OCI-LY7 (cell line): ENCODE data around the gene DHX29. TPM values are rescaled to one million over a fixed set of nuclear protein-coding genes. Genes with fewer than 3 reads are reported as not detected.

ENCODE experiments used
- BruUV-seq: library from RNA; stranded (reverse); fragments of 400-500 nt; replicated peaks from 2 replicates; lab custom pipeline; 2021; lab: Mats Ljungman, UMichigan
- CTCF ChIA-PET: fragments of 300-600 bp; sonication (Branson Sonifier 250); formaldehyde crosslinking; loops from one replicate; lab custom pipeline; 2022; ENCODE audit warnings: antibody characterized with exemption; ENCODE audit not compliant: unreplicated experiment; lab: Charles Lee
- POLR2A ChIA-PET: fragments of 300-600 bp; sonication (Branson Sonifier 250); formaldehyde crosslinking; loops from one replicate; lab custom pipeline; 2022; ENCODE audit warnings: antibody characterized with exemption; lab: Charles Lee
- DNase-seq: peaks from one replicate; pipeline ENCODE4 v3.0.0-alpha.2; 2015; ENCODE audit warnings: low spot score
- H2AFZ ChIP-seq: fragments of 200-600 bp; sonication (generic), shearing (Covaris generic); 2 replicates; pipeline ENCODE4 v1.6.1; 2014; ENCODE audit warnings: mild to moderate bottlenecking, antibody characterized with exemption, low read length, moderate library complexity
- H3K27ac ChIP-seq: fragments of 200-600 bp; sonication (generic); 2 replicates; pipeline ENCODE4 v1.5.1; 2014; ENCODE audit warnings: mixed run types, low read depth, mild to moderate bottlenecking, moderate library complexity, low read length, inconsistent platforms; ENCODE audit not compliant: poor library complexity, severe bottlenecking
- H3K36me3 ChIP-seq: fragments of 200-600 bp; sonication (generic); 2 replicates; pipeline ENCODE4 v1.6.1; 2014; ENCODE audit warnings: mild to moderate bottlenecking, antibody characterized with exemption, low read length, moderate library complexity, mixed read lengths; ENCODE audit not compliant: insufficient read depth
- H3K4me1 ChIP-seq: fragments of 200-600 bp; sonication (generic); 2 replicates; pipeline ENCODE4 v1.5.1; 2014; ENCODE audit warnings: mild to moderate bottlenecking, low read length; ENCODE audit not compliant: insufficient read depth, poor library complexity, severe bottlenecking
- H3K4me2 ChIP-seq: fragments of 200-600 bp; sonication (generic); 2 replicates; pipeline ENCODE4 v1.6.1; 2014; ENCODE audit warnings: mild to moderate bottlenecking, low read length
- H3K4me3 ChIP-seq: fragments of 200-600 bp; sonication (generic); 2 replicates; pipeline ENCODE4 v1.5.1; 2014; ENCODE audit warnings: mild to moderate bottlenecking, low read depth, low read length; ENCODE audit not compliant: poor library complexity, severe bottlenecking
- H3K79me2 ChIP-seq: fragments of 200-600 bp; sonication (generic); 2 replicates; pipeline ENCODE4 v1.6.1; 2016; ENCODE audit warnings: low read depth, mild to moderate bottlenecking, low read length, moderate library complexity, mixed read lengths; ENCODE audit not compliant: insufficient read depth
- H3K9me2 ChIP-seq: fragments of 200-600 bp; sonication (generic); 2 replicates; pipeline ENCODE4 v1.6.1; 2016; ENCODE audit warnings: mild to moderate bottlenecking, low read length, mixed read lengths; ENCODE audit not compliant: insufficient read depth
- H3K9me3 ChIP-seq: fragments of 200-600 bp; sonication (generic); 2 replicates; pipeline ENCODE4 v1.6.1; 2014; ENCODE audit warnings: mild to moderate bottlenecking, mixed run types, low read length, mixed read lengths
- H4K20me1 ChIP-seq: fragments of 200-600 bp; sonication (generic); 2 replicates; pipeline ENCODE4 v1.6.1; 2014; ENCODE audit warnings: mild to moderate bottlenecking, antibody characterized with exemption, low read length, moderate library complexity, mixed read lengths; ENCODE audit not compliant: insufficient read depth
- EZH2phosphoT487 ChIP-seq: fragments of 200-600 bp; sonication (generic); IDR thresholded peaks from 2 replicates; pipeline ENCODE4 v1.6.1; 2018; ENCODE audit warnings: low read depth, borderline replicate concordance, mild to moderate bottlenecking, mixed run types, antibody characterized with exemption, low read length, moderate library complexity, mixed read lengths
- intact Hi-C: fragments of 100-400 bp; cut with micrococcal nuclease; formaldehyde crosslinking; loops from one replicate; pipeline ENCODE4 v1.10.0; 2022; ENCODE audit not compliant: unreplicated experiment
- total RNA-seq, 2 experiments: library from RNA; depleted of rRNA in 1 of 2; stranded (reverse); fragments of >200 nt in 1 of 2; shearing (Covaris generic) in 1 of 2; gene quantifications; 2 replicates each; pipeline ENCODE4 v1.2.3, GENCODE V29; 2014 to 2022
- TF ChIP-seq, protein P1 (sequence below): fragments of 200-600 bp; sonication (generic); conservative IDR thresholded peaks from 2 replicates; pipeline ENCODE4 v1.5.1; 2014; ENCODE audit warnings: mild to moderate bottlenecking, antibody characterized with exemption, low read length, moderate library complexity, mixed read lengths

The DHX29 gene
- total RNA-seq, 2 experiments from 2014 or later = 12.7 to 19.9 TPM

GRCh38 chr5:55234121-55234700 is 73.3 kb downstream of the DHX29 start:
- TF ChIP-seq, protein P1, sequence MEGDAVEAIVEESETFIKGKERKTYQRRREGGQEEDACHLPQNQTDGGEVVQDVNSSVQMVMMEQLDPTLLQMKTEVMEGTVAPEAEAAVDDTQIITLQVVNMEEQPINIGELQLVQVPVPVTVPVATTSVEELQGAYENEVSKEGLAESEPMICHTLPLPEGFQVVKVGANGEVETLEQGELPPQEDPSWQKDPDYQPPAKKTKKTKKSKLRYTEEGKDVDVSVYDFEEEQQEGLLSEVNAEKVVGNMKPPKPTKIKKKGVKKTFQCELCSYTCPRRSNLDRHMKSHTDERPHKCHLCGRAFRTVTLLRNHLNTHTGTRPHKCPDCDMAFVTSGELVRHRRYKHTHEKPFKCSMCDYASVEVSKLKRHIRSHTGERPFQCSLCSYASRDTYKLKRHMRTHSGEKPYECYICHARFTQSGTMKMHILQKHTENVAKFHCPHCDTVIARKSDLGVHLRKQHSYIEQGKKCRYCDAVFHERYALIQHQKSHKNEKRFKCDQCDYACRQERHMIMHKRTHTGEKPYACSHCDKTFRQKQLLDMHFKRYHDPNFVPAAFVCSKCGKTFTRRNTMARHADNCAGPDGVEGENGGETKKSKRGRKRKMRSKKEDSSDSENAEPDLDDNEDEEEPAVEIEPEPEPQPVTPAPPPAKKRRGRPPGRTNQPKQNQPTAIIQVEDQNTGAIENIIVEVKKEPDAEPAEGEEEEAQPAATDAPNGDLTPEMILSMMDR = no peak
- TF ChIP-seq EZH2phosphoT487 = no peak
- peak overlapping the region; percentile 90 for H3K4me2 ChIP-seq
- CTCF ChIA-PET = no interaction called here
- peak overlapping the region; percentile 71 for H3K4me3 ChIP-seq
- peaks cover 12% of the 10 kb centered on the region for H3K4me1 ChIP-seq
- peak overlapping the region; percentile 92; the same call in 1 of the 2 replicates for H2AFZ ChIP-seq
- DNase-seq = no peak
- no TSS peak for BruUV-seq
- no peaks in the 10 kb centered on the region for H4K20me1 ChIP-seq
- H3K9me3 ChIP-seq = no peaks in the 10 kb centered on the region
- H3K79me2 ChIP-seq = no peaks in the 10 kb centered on the region
- no peaks in the 10 kb centered on the region for H3K36me3 ChIP-seq
- H3K9me2 ChIP-seq = no peaks in the 10 kb centered on the region
- POLR2A ChIA-PET = interaction anchor here (0.6 to 1.8 kb wide), 4 partner anchors 8 to 451 kb away, joined by 3 to 8 read pairs (median 4); partner anchors contain the start of gene DHX29
- no peak overlapping the region for H3K27ac ChIP-seq
- intact Hi-C loops = no loop called here

DNA sequence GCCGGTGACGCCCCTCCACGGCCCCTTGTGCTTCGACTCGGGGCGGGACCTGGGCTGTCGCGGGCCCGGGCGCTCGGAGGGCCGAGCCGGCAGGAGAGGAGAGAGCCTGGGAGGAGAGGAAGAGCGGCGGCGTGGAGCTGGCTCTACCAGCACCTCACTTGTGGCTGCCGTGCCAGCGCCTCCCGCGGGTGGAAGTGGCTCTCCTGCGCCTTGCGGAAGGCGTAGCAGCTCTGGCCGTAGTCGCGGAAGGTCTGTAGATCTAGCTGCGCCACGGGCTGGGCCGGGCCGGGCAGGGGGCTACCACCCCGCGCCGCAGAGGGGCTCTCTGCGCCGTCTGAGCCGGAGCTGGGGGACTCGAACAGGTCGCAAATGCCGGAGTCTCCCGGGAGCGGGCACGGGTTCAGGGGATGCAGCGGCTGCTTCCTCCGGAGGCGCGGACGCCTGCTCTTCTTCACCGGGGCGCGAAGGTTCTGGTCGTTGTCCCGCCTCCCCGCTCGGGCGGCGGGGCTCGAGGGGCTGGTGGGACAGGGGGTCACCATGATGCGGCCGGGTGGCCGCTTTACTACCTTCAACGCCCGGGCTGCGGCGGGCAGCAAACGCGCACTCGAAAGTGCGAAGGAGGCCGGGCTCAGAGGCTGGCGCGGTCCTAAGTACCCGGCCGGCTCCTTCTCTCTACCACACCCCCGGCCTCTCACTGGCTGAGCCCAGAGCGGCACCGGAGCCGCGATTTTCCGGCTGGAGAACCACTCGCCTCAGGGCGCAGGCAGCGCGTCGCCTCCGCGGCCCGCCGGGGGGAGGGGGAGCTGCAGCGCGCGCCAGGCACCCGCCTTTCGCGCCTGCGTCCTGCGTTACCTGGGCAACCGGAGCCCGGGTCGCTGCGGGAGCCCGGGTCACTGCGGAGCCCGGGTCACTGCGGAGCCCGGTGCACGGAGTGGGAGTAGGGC is 74.2 kb downstream of the DHX29 start, which contains the start of gene CCNO:
TSS of gene CCNO (minus strand) at position 624 of the 944 bp plus-strand sequence. CDS start at position 539, 85 bp downstream.
- intact Hi-C loops = loop anchor here (2.0 kb wide), 1 partner anchor 60 kb away; the partner anchor contains the start of gene CDC20B
- H3K4me3 ChIP-seq = peak within 1 kb of the TSS; percentile 71
- no TSS peak for BruUV-seq
- no peaks in the 10 kb centered on the region for H3K79me2 ChIP-seq
- no peaks in the 10 kb centered on the region for H3K36me3 ChIP-seq
- peak within 1 kb of the TSS; percentile 90 for H3K4me2 ChIP-seq
- DNase-seq = peak; percentile 81
- TF ChIP-seq EZH2phosphoT487 = no peak
- TF ChIP-seq, protein P1 = peak; percentile 29; the same call in 1 of the 2 replicates
- CTCF ChIA-PET = interaction anchor here (1.2 kb wide), 1 partner anchor 77 kb away, joined by 3 read pairs; no protein-coding TSS in a partner anchor
- H3K9me3 ChIP-seq = no peaks in the 10 kb centered on the region
- peaks cover 12% of the 10 kb centered on the region for H3K4me1 ChIP-seq
- 0 out of 2 replicates have a peak, but pooled peaks cover 4% of the 10 kb centered on the region for H4K20me1 ChIP-seq
- no peaks in the 10 kb centered on the region for H3K9me2 ChIP-seq
- POLR2A ChIA-PET = interaction anchor here (0.6 to 1.8 kb wide), 5 partner anchors 9 to 74 kb away, joined by 3 to 9 read pairs (median 4); partner anchors contain the start of genes DHX29 and MTREX
- no peak within 1 kb of the TSS for H3K27ac ChIP-seq
- H2AFZ ChIP-seq = peak within 1 kb of the TSS; percentile 92
